ENCODE measurements around the gene POU2F2.
A peak's percentile ranks its signal among the peaks of the same experiment; 100 is the strongest.

Gene POU2F2

GRCh38 chr19:42075364-42075615 lies 57.0 kb downstream of the POU2F2 start:
- Mint-ChIP-seq H3K27ac (peak overlapping the region; percentile 99 to 100), H3K4me3 (peak overlapping the region; percentile 94 to 98), H3K9me3 (peaks cover 0 to 2% of the 10 kb centered on the region in 2 donors), H3K36me3 (ENCODE audit: insufficient read depth) (peaks cover 32% of the 10 kb centered on the region), H3K27me3 (no peaks in the 10 kb centered on the region), H3K4me1 (ENCODE audit: low read depth in 2 of 2) (peaks cover 30 to 35% of the 10 kb centered on the region in 2 donors)
- ATAC-seq (replicated peaks) (no peak), DNase-seq (no peak)

GRCh38 chr19:42074513-42075363 lies 57.5 kb downstream of the POU2F2 start:
- H3K4me3 Mint-ChIP-seq, result peak overlapping the region; percentile 94 to 98
- peak overlapping the region; percentile 99 to 100 for H3K27ac Mint-ChIP-seq
- peaks cover 30 to 35% of the 10 kb centered on the region in 2 donors for H3K4me1 Mint-ChIP-seq (ENCODE audit: low read depth in 2 of 2)
- H3K9me3 Mint-ChIP-seq, result peaks cover 0 to 2% of the 10 kb centered on the region in 2 donors
- H3K36me3 Mint-ChIP-seq (ENCODE audit: insufficient read depth), result peaks cover 27% of the 10 kb centered on the region
- no peaks in the 10 kb centered on the region for H3K27me3 Mint-ChIP-seq
- DNase-seq (no peak), ATAC-seq (replicated peaks) (no peak)

GRCh38 chr19:42071247-42071646 lies 61.0 kb downstream of the POU2F2 start:
- no peak for ATAC-seq (replicated peaks)
- Mint-ChIP-seq H3K36me3 (ENCODE audit: insufficient read depth) (peaks cover 13% of the 10 kb centered on the region), H3K27ac (no peak overlapping the region), H3K27me3 (no peaks in the 10 kb centered on the region), H3K9me3 (peaks cover 0 to 2% of the 10 kb centered on the region in 2 donors), H3K4me3 (no peak overlapping the region), H3K4me1 (ENCODE audit: low read depth in 2 of 2) (peaks cover 9 to 15% of the 10 kb centered on the region in 2 donors)
- DNase-seq, result no peak

- Mint-ChIP-seq H3K4me3 (no peak within 1 kb of the TSS), H3K36me3 (ENCODE audit: insufficient read depth) (peaks cover under 1% of the 10 kb centered on the region), H3K27me3 (peaks cover 0 to 6% of the 10 kb centered on the region in 2 donors), H3K27ac (no peak within 1 kb of the TSS), H3K9me3 (no peaks in the 10 kb centered on the region), H3K4me1 (ENCODE audit: low read depth in 2 of 2) (peaks cover 0 to 2% of the 10 kb centered on the region in 2 donors)
- no peak for DNase-seq
- no peak for ATAC-seq (replicated peaks)
Observed at GRCh38 chr19:42069619-42070351, 62.5 kb downstream of the POU2F2 start, which contains the start of gene GRIK5. Gene GRIK5, minus strand, starts transcription at chr19:42070206. Its CDS starts 4,436 bp downstream, at chr19:42065770.

- no peak for ATAC-seq (replicated peaks)
- Mint-ChIP-seq H3K9me3 (no peaks in the 10 kb centered on the region), H3K4me3 (no peak overlapping the region), H3K36me3 (ENCODE audit: insufficient read depth) (no peaks in the 10 kb centered on the region), H3K4me1 (ENCODE audit: low read depth in 2 of 2) (no peaks in the 10 kb centered on the region), H3K27me3 (peaks cover 0 to 14% of the 10 kb centered on the region in 2 donors), H3K27ac (no peak overlapping the region)
- no peak for DNase-seq
Observed at GRCh38 chr19:42068756-42069571, 63.3 kb downstream of the POU2F2 start.

GRCh38 chr19:42068361-42068755 lies 63.9 kb downstream of the POU2F2 start:
- Mint-ChIP-seq H3K4me3 (no peak overlapping the region), H3K4me1 (ENCODE audit: low read depth in 2 of 2) (no peaks in the 10 kb centered on the region), H3K27me3 (peaks cover 0 to 17% of the 10 kb centered on the region in 2 donors), H3K36me3 (ENCODE audit: insufficient read depth) (no peaks in the 10 kb centered on the region), H3K27ac (no peak overlapping the region), H3K9me3 (no peaks in the 10 kb centered on the region)
- DNase-seq, result no peak
- ATAC-seq (replicated peaks), result no peak

- H3K36me3 Mint-ChIP-seq (ENCODE audit: insufficient read depth), result no peaks in the 10 kb centered on the region
- H3K4me3 Mint-ChIP-seq, result no peak overlapping the region
- DNase-seq (no peak), ATAC-seq (replicated peaks) (no peak)
- no peak overlapping the region for H3K27ac Mint-ChIP-seq
- H3K9me3 Mint-ChIP-seq, result no peaks in the 10 kb centered on the region
- H3K27me3 Mint-ChIP-seq, result peaks cover 0 to 17% of the 10 kb centered on the region in 2 donors
- no peaks in the 10 kb centered on the region for H3K4me1 Mint-ChIP-seq (ENCODE audit: low read depth in 2 of 2)
Observed at GRCh38 chr19:42067315-42067888, 64.8 kb downstream of the POU2F2 start.

GRCh38 chr19:42066075-42066754 lies 66.0 kb downstream of the POU2F2 start:
- no peak overlapping the region for H3K4me3 Mint-ChIP-seq
- H3K36me3 Mint-ChIP-seq (ENCODE audit: insufficient read depth), result no peaks in the 10 kb centered on the region
- no peak for ATAC-seq (replicated peaks)
- peaks cover 11 to 17% of the 10 kb centered on the region in 2 donors for H3K27me3 Mint-ChIP-seq
- H3K9me3 Mint-ChIP-seq, result no peaks in the 10 kb centered on the region
- DNase-seq, result no peak
- no peaks in the 10 kb centered on the region for H3K4me1 Mint-ChIP-seq (ENCODE audit: low read depth in 2 of 2)
- peak overlapping the region in 1 of 2 donors; percentile 42 for H3K27ac Mint-ChIP-seq

- no peak overlapping the region for H3K4me3 Mint-ChIP-seq
- peak overlapping the region in 1 of 2 donors; percentile 42 for H3K27ac Mint-ChIP-seq
- no peaks in the 10 kb centered on the region for H3K4me1 Mint-ChIP-seq (ENCODE audit: low read depth in 2 of 2)
- ATAC-seq (replicated peaks), result no peak
- peaks cover 17% of the 10 kb centered on the region in 2 donors for H3K27me3 Mint-ChIP-seq
- H3K9me3 Mint-ChIP-seq, result no peaks in the 10 kb centered on the region
- H3K36me3 Mint-ChIP-seq (ENCODE audit: insufficient read depth), result no peaks in the 10 kb centered on the region
- no peak for DNase-seq
Observed at GRCh38 chr19:42065511-42065910, 66.7 kb downstream of the POU2F2 start.

- no peak for ATAC-seq (replicated peaks)
- H3K4me1 Mint-ChIP-seq (ENCODE audit: low read depth in 2 of 2), result no peaks in the 10 kb centered on the region
- H3K36me3 Mint-ChIP-seq (ENCODE audit: insufficient read depth), result no peaks in the 10 kb centered on the region
- H3K9me3 Mint-ChIP-seq, result no peaks in the 10 kb centered on the region
- peaks cover 17 to 22% of the 10 kb centered on the region in 2 donors for H3K27me3 Mint-ChIP-seq
- no peak for DNase-seq
- H3K27ac Mint-ChIP-seq, result no peak overlapping the region
- no peak overlapping the region for H3K4me3 Mint-ChIP-seq
Observed at GRCh38 chr19:42065051-42065450, 67.2 kb downstream of the POU2F2 start.

GRCh38 chr19:42064432-42064831 lies 67.8 kb downstream of the POU2F2 start:
- H3K9me3 Mint-ChIP-seq, result no peaks in the 10 kb centered on the region
- DNase-seq (no peak), ATAC-seq (replicated peaks) (no peak)
- no peaks in the 10 kb centered on the region for H3K4me1 Mint-ChIP-seq (ENCODE audit: low read depth in 2 of 2)
- H3K27me3 Mint-ChIP-seq, result peaks cover 24 to 28% of the 10 kb centered on the region in 2 donors
- no peak overlapping the region for H3K4me3 Mint-ChIP-seq
- peaks cover 3% of the 10 kb centered on the region for H3K36me3 Mint-ChIP-seq (ENCODE audit: insufficient read depth)
- peak overlapping the region in 1 of 2 donors; percentile 2 for H3K27ac Mint-ChIP-seq

GRCh38 chr19:42062381-42062780 lies 69.9 kb downstream of the POU2F2 start:
- peaks cover 3% of the 10 kb centered on the region for H3K36me3 Mint-ChIP-seq (ENCODE audit: insufficient read depth)
- H3K27me3 Mint-ChIP-seq, result peaks cover 24 to 34% of the 10 kb centered on the region in 2 donors
- no peak overlapping the region for H3K27ac Mint-ChIP-seq
- ATAC-seq (replicated peaks) (no peak), DNase-seq (no peak)
- no peaks in the 10 kb centered on the region for H3K4me1 Mint-ChIP-seq (ENCODE audit: low read depth in 2 of 2)
- no peaks in the 10 kb centered on the region for H3K9me3 Mint-ChIP-seq
- H3K4me3 Mint-ChIP-seq, result no peak overlapping the region

Measured in effector memory CD8-positive, alpha-beta T cell (primary cell).